Endothelial cell (in vitro differentiated cells): ENCODE data around the gene MCM3AP. TPM values are rescaled to one million over a fixed set of nuclear protein-coding genes. Genes with fewer than 3 reads are reported as not detected.
"Not testable (repeated sequence)": the region's sequence is repeated elsewhere in the genome, so short reads cannot be mapped to it uniquely, and the experiment has no call there.

ENCODE experiments used
- DNase-seq: peaks from one replicate; pipeline ENCODE4 v3.0.0; 2021; ENCODE audit warnings: low spot score
- H3K27ac Mint-ChIP-seq: one replicate; pipeline ENCODE4 v1.8.0; 2021; ENCODE audit warnings: mixed read lengths, inconsistent platforms; ENCODE audit not compliant: unreplicated experiment
- H3K27me3 Mint-ChIP-seq: one replicate; pipeline ENCODE4 v1.8.0; 2021; ENCODE audit warnings: mild to moderate bottlenecking, moderate library complexity, mixed read lengths, inconsistent platforms; ENCODE audit not compliant: unreplicated experiment
- H3K36me3 Mint-ChIP-seq: one replicate; pipeline ENCODE4 v1.8.0; 2021; ENCODE audit warnings: mild to moderate bottlenecking, low read depth, mixed read lengths, inconsistent platforms; ENCODE audit not compliant: unreplicated experiment
- H3K4me1 Mint-ChIP-seq: one replicate; pipeline ENCODE4 v1.8.0; 2021; ENCODE audit warnings: mild to moderate bottlenecking, mixed read lengths, inconsistent platforms; ENCODE audit not compliant: unreplicated experiment
- H3K4me3 Mint-ChIP-seq: one replicate; pipeline ENCODE4 v1.8.0; 2021; ENCODE audit warnings: mild to moderate bottlenecking, mixed read lengths, inconsistent platforms; ENCODE audit not compliant: unreplicated experiment
- H3K9me3 Mint-ChIP-seq: one replicate; pipeline ENCODE4 v1.8.0; 2021; ENCODE audit warnings: mixed read lengths, inconsistent platforms; ENCODE audit not compliant: unreplicated experiment
- total RNA-seq: library from RNA; stranded (reverse); fragmentation: NEBNext Ultra II Directional; extraction: Animal tissue kit (Norgen Biotek cat#: 25700); gene quantifications from one replicate; pipeline ENCODE4 v1.2.1, GENCODE V29; 2021; ENCODE audit not compliant: unreplicated experiment
- TF ChIP-seq, protein P1 (sequence below): fragments of 200-600 bp; sonication (generic); IDR thresholded peaks from one replicate; pipeline ENCODE4 v1.5.0; 2021; ENCODE audit warnings: antibody characterized with exemption; ENCODE audit not compliant: unreplicated experiment

The MCM3AP gene
- total RNA-seq, 1 donor from 2014 or later = 92.1 TPM

DNA sequence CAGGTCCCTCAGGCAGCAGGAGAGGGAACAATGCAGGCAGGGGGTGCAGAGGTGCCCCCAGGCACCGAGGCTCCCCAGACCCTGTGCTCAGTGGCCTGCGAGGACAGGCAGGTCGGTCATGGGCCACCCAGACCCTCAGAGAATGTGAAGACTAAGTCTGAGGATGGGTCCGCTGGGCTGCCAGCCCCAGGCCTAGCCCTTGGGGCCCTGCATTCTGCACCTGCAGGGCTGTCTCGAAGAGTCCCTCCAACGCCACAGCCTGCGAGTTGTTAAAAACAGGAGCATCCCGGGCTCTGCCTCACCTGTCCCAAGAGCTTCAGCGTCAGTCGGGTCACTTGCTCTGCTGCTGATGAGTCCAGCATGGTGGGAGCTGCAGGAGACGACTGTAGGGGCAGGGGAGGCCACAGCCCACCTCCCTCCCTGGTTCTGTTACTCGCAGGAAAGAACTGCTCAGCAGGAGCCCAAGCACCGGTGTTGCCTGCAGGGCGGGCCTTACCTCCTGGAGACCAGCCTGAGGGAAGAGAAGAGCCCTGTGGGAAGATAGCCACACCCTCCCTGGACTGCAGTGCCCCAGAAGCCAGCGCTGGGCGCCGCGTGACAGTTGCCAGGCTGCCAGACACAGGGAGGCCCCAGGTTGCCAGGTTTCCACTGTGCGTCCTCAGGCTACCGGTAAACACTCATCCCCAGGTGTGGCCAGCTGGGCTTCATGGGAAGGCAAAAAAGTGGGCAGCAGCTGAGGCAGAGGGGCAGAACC is 32.5 kb upstream of the MCM3AP start:
- Mint-ChIP-seq H3K4me3 (no peak overlapping the region), H3K9me3 (no peaks in the 10 kb centered on the region), H3K4me1 (peaks cover 20% of the 10 kb centered on the region), H3K27me3 (no peaks in the 10 kb centered on the region), H3K36me3 (peaks cover under 1% of the 10 kb centered on the region), H3K27ac (no peak overlapping the region)
- no peak for DNase-seq
- TF ChIP-seq, protein P1, sequence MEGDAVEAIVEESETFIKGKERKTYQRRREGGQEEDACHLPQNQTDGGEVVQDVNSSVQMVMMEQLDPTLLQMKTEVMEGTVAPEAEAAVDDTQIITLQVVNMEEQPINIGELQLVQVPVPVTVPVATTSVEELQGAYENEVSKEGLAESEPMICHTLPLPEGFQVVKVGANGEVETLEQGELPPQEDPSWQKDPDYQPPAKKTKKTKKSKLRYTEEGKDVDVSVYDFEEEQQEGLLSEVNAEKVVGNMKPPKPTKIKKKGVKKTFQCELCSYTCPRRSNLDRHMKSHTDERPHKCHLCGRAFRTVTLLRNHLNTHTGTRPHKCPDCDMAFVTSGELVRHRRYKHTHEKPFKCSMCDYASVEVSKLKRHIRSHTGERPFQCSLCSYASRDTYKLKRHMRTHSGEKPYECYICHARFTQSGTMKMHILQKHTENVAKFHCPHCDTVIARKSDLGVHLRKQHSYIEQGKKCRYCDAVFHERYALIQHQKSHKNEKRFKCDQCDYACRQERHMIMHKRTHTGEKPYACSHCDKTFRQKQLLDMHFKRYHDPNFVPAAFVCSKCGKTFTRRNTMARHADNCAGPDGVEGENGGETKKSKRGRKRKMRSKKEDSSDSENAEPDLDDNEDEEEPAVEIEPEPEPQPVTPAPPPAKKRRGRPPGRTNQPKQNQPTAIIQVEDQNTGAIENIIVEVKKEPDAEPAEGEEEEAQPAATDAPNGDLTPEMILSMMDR = no peak

DNA sequence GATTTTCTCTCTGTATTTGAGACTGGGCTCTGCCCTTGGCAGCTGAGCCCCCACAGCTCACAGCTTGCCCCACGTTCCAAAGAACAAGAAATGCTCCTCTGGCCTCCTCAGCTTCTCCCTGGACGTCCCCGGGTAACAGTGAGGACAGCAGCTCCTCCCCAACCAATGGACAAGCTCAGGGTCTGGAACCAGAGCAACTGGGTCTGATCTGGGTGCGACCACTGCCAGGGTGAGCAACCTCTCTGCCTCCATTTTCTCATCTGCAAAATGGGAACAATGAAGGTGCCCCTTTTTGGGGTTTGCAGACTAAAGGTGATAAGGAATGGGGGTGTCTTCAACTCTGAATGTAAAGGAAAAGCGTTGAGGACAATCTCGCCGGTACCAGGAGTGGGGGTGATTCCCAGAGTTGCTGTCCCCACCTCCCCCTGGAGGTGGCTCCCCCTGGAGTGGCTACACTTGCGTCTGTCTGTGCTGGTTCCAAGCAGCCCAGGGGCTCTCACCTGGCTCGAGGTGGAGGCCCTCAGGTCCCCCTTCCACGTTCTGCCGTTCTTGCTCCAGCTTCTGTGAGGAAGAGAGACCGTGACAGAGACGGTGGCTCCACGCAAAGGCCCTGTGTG is 31.4 kb upstream of the MCM3AP start:
- Mint-ChIP-seq H3K27me3 (no peaks in the 10 kb centered on the region), H3K36me3 (peaks cover 4% of the 10 kb centered on the region), H3K4me3 (no peak overlapping the region), H3K4me1 (peaks cover 11% of the 10 kb centered on the region), H3K27ac (no peak overlapping the region), H3K9me3 (no peaks in the 10 kb centered on the region)
- DNase-seq = no peak
- TF ChIP-seq, protein P1 = no peak

DNA sequence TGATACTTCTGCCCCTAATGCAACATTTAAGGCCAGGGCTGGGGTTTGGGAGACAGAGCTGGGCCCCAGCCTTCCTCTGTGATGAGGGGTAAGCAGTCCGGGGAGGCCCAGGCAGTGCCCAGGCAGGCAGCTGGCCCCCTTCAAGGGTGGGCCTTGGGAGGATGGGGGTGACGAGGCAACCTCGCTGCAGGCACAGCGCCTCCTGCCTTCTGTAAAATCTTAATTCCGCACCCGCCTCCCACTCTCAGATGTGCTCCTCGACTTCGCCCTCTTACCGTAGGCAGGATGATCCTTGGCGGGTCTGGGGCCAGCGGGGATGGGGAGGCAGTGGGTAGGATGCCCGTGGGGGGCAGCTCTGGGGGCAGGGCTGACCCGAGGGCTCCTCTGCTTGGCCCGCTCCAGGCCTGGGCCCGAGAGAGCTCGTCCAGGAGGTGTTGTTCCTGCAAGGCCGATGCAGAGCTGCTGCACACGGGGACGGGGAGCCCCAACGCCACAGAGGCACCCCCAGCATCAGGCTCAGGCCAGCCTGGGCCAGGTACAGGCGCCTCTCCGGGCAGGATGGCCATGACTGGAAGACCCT is 29.1 kb upstream of the MCM3AP start:
- H3K27me3 Mint-ChIP-seq = no peaks in the 10 kb centered on the region
- no peak for DNase-seq
- no peaks in the 10 kb centered on the region for H3K9me3 Mint-ChIP-seq
- H3K27ac Mint-ChIP-seq = no peak overlapping the region
- H3K4me1 Mint-ChIP-seq = no peaks in the 10 kb centered on the region
- TF ChIP-seq, protein P1 = no peak
- no peak overlapping the region for H3K4me3 Mint-ChIP-seq
- peaks cover 4% of the 10 kb centered on the region for H3K36me3 Mint-ChIP-seq

DNA sequence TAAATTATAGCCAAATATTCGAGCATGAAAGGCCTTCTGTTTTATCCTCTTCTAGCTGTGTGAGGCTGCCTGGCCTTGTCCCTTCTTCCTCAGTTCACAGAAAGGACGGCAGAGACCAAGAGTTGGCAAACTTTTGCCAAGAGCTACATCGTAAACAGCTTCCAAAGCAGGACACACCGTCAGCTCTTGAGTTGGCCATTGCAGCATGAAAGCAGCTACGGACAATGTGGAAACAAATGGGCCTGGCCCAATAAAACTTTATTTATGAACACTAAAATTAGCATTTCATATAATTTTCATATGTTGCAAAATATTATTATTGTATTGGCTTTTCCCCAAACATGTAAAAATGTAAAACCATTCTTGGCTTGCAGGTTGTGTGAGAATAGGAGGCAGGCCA is 27.5 kb upstream of the MCM3AP start:
- H3K27me3 Mint-ChIP-seq = no peaks in the 10 kb centered on the region
- no peaks in the 10 kb centered on the region for H3K9me3 Mint-ChIP-seq
- H3K4me1 Mint-ChIP-seq = no peaks in the 10 kb centered on the region
- H3K27ac Mint-ChIP-seq = no peak overlapping the region
- H3K4me3 Mint-ChIP-seq = no peak overlapping the region
- no peak for DNase-seq
- TF ChIP-seq, protein P1 = no peak
- peaks cover 4% of the 10 kb centered on the region for H3K36me3 Mint-ChIP-seq

DNA sequence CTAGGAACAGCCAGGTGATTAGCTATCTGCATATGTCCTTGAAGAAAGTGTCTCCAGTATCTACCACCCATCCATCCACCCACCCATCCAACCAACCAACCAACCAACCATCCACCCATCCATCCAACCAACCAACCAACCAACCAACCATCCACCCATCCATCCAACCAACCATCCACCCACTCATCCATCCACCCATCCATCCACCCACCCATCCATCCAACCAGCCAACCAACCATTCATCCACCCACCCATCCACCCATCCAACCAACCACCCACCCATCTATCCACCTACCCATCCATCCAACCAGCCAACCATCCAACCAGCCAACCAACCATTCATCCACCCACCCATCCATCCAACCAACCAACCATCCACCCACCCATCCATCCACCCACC is 26.2 kb upstream of the MCM3AP start:
- Mint-ChIP-seq H3K27ac (no peak overlapping the region), H3K9me3 (no peaks in the 10 kb centered on the region), H3K4me1 (no peaks in the 10 kb centered on the region), H3K27me3 (no peaks in the 10 kb centered on the region), H3K36me3 (peaks cover 4% of the 10 kb centered on the region), H3K4me3 (no peak overlapping the region)
- DNase-seq = no peak
- TF ChIP-seq, protein P1 = no peak

DNA sequence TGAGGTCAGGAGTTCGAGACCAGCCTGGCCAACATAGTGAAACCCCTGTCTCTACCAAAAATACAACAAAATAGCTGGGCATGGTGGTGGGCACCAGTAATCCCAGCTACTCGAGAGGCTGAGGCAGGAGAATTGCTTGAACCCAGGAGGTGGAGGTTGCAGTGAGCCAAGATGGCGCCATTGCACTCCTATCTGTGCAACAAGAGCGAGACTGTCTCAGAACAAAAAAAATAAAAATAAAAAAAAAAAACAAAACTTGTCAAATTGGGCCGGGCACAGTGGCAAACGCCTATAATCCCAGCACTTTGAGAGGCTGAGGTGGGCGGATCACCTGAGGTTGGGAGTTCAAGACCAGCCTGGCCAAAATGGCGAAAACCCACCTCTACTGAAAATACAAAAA is 24.8 kb upstream of the MCM3AP start:
- DNase-seq, H3K4me3 Mint-ChIP-seq, H3K9me3 Mint-ChIP-seq, H3K36me3 Mint-ChIP-seq, H3K27ac Mint-ChIP-seq, H3K4me1 Mint-ChIP-seq, H3K27me3 Mint-ChIP-seq: not testable (repeated sequence)
